Activated gamma-delta T cell treated with Interleukin-2 at 50 U/mL for 16 hours (primary cell): Measurements from ENCODE around the gene COPZ1.
"Not testable (repeated sequence)": the region's sequence is repeated elsewhere in the genome, so short reads cannot be mapped to it uniquely, and the experiment has no call there.

Experiments
- DNase-seq: peaks from one replicate; pipeline ENCODE4 v3.0.0-alpha.2; 2020

Gene COPZ1

GRCh38 chr12:54337280-54337842, 12.4 kb downstream of the COPZ1 start:
- DNase-seq, result no peak

GRCh38 chr12:54337854-54338650, 13.1 kb downstream of the COPZ1 start:
- no peak for DNase-seq

- no peak for DNase-seq
Measured at GRCh38 chr12:54338698-54339296, 13.9 kb downstream of the COPZ1 start.

- DNase-seq, result no peak
Measured at GRCh38 chr12:54340846-54341245, 15.9 kb downstream of the COPZ1 start.

- DNase-seq, result no peak
Measured at GRCh38 chr12:54341378-54342300, 16.7 kb downstream of the COPZ1 start.

GRCh38 chr12:54349036-54349435, 24.1 kb downstream of the COPZ1 start:
- DNase-seq, result no peak

- no peak for DNase-seq
Measured at GRCh38 chr12:54349679-54350078, 24.7 kb downstream of the COPZ1 start.

- no peak for DNase-seq
Measured at GRCh38 chr12:54350743-54351142, 25.8 kb downstream of the COPZ1 start.

GRCh38 chr12:54351341-54351740, 26.4 kb downstream of the COPZ1 start:
- no peak for DNase-seq

GRCh38 chr12:54352022-54352531, 27.1 kb downstream of the COPZ1 start:
- no peak for DNase-seq

- DNase-seq, result no peak
Measured at GRCh38 chr12:54352891-54353874, 28.3 kb downstream of the COPZ1 start.

GRCh38 chr12:54354271-54354670, 29.3 kb downstream of the COPZ1 start:
- DNase-seq, result not testable (repeated sequence)

- no peak for DNase-seq
Measured at GRCh38 chr12:54355104-54355815, 30.3 kb downstream of the COPZ1 start.

GRCh38 chr12:54356228-54356627, 31.3 kb downstream of the COPZ1 start:
- DNase-seq, result no peak

GRCh38 chr12:54356951-54357356, 32.0 kb downstream of the COPZ1 start:
- no peak for DNase-seq

GRCh38 chr12:54357506-54358190, 32.7 kb downstream of the COPZ1 start:
- DNase-seq, result no peak

- peak; percentile 16 for DNase-seq
Measured at GRCh38 chr12:54358191-54358944, 33.4 kb downstream of the COPZ1 start.

- DNase-seq, result peak; percentile 91
Measured at GRCh38 chr12:54358945-54359761, 34.2 kb downstream of the COPZ1 start.
